GM13977 (cell line): ENCODE results near the gene AP3B1.

Experiments used
- DNase-seq: peaks from one replicate; pipeline ENCODE4 v3.0.0; 2012; ENCODE audit warnings: low spot score
- CTCF ChIP-seq: IDR thresholded peaks from 2 replicates; pipeline ENCODE4 v1.5.1; 2012; ENCODE audit warnings: mild to moderate bottlenecking, control low read depth; ENCODE audit not compliant: insufficient read depth; ENCODE audit errors: extremely low read depth, missing control alignments
- in situ Hi-C: fragments of 300-500 bp; cut with MboI; formaldehyde crosslinking; loops from one replicate; pipeline ENCODE4 v1.12.0; 2022; ENCODE audit warnings: low sequenced_read_pairs, low pct_unique_long_range_greater_than_20kb, mixed read lengths, inconsistent platforms; ENCODE audit not compliant: unreplicated experiment

Gene AP3B1

GRCh38 chr5:78274540-78275197 lies 19.8 kb downstream of the AP3B1 start:
- DNase-seq, result no peak
- TF ChIP-seq CTCF, result no peak
- in situ Hi-C loops, result loop anchor here (25.0 kb wide), 1 partner anchor 612 kb away; no protein-coding TSS in a partner anchor

- DNase-seq, result no peak
- TF ChIP-seq CTCF, result no peak
- in situ Hi-C loops, result loop anchor here (25.0 kb wide), 1 partner anchor 611 kb away; no protein-coding TSS in a partner anchor
Observed at GRCh38 chr5:78273436-78273835, 21.1 kb downstream of the AP3B1 start.

DNA sequence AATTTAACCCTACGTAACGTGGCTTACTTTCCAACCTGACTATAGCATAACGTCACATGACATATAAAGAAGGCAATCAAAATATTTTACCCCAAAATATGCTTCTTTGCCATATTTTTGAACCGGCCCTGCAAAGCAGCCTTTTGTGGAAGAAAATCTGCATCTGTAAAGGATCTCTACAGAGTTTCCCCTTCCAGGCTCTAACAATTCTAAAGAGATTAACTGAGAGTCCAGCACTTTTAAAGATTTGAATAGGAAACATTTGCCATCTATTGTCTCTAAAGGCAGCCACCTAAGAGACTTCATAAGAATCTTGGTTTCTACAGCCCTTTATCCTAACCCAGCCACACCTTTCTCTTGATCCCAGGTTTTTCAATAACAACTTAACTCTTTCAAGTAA lies 22.7 kb downstream of the AP3B1 start:
- in situ Hi-C loops, result loop anchor here (25.0 kb wide), 1 partner anchor 609 kb away; no protein-coding TSS in a partner anchor
- no peak for DNase-seq
- TF ChIP-seq CTCF, result no peak

DNA sequence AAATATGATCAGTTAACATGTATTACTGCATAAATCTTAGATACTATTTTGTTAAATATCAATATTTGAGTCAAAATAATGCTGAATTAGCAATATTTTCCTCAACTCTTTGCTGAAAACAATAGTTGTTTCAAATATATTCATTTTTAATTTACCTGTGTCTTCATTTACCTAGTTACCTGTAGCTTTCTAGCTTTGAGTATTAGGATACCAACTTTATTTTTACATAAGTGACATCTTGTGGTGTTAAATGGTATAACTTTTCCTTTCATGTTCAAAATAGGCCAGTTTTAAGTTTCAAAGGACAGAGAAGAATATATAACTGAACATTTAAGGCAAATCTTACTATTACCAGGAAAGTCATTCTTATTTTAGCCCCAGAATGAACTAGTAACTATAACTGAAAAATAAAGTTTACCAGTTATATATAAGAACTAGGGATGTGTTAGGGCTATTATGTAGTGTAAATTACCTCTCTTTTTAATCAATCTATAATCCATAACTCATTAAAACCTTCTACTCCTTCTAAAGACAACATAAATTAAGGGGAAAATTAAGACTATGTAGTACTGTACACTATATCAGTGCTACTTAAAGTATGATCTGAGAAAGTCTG lies 25.3 kb downstream of the AP3B1 start:
- DNase-seq, result peak; percentile 15
- peak; percentile 51 for TF ChIP-seq CTCF
- in situ Hi-C loops, result loop anchor here (25.0 kb wide), 1 partner anchor 607 kb away; no protein-coding TSS in a partner anchor

DNA sequence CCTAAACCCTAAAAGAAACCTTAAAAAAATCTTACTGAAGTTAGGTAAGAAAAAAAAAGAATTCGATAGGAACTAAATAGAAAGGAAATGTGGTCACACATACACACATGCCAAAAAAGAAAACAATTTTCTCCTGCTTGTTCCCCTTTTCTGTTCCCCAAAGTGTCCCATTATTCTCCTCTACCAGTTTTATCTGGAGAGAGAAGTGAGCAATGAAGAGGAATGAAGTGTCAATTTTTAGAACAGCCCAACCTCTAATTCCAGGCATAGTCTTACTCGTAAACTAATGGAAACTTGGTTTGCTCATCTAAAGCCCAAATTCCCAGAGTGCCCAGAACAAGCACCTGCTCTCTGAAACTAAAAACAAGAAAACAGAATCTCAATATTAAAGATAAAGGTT lies 26.1 kb downstream of the AP3B1 start:
- in situ Hi-C loops, result loop anchor here (25.0 kb wide), 1 partner anchor 606 kb away; no protein-coding TSS in a partner anchor
- DNase-seq, result no peak
- TF ChIP-seq CTCF, result no peak

GRCh38 chr5:78265163-78265562 lies 29.3 kb downstream of the AP3B1 start:
- no peak for TF ChIP-seq CTCF
- no peak for DNase-seq
- in situ Hi-C loops, result loop anchor here (25.0 kb wide), 1 partner anchor 603 kb away; no protein-coding TSS in a partner anchor
